HepG2 (cell line): ENCODE results near the gene SERPINB6. TPM values are rescaled to one million over a fixed set of nuclear protein-coding genes. Genes with fewer than 3 reads are reported as not detected.

Experiments
- ATAC-seq: fragments of 200-7000 bp; cut with Tn5 transposase; 3 replicates; pipeline ENCODE4 v1.9.1; 2020; ENCODE audit warnings: mild to moderate bottlenecking, moderate library complexity
- BruUV-seq: library from RNA; stranded (reverse); fragments of 400-500 nt; replicated peaks from 2 replicates; lab custom pipeline; 2021; lab: Mats Ljungman, UMichigan
- CTCF ChIA-PET: fragments of 300-600 bp; formaldehyde crosslinking; extraction: SDS; loops from one replicate; lab custom pipeline; 2021; ENCODE audit warnings: low total read pairs, inconsistent platforms, low intra/inter-chr PET ratio; lab: Yijun Ruan, JAX
- POLR2A ChIA-PET: fragments of 350-600 bp; sonication (Branson Sonifier 250); formaldehyde crosslinking; loops from one replicate; lab custom pipeline; 2020; ENCODE audit warnings: antibody characterized with exemption, inconsistent platforms; lab: Yijun Ruan, JAX
- DNase-seq: peaks from one replicate; pipeline ENCODE4 v3.0.0-alpha.2; 2015; ENCODE audit warnings: low spot score
- FAIRE-seq: peaks from 3 replicates; lab custom pipeline; 2011; peaks lifted over from hg19 to GRCh38; lab: Jason Lieb, UNC
- H2AFZ ChIP-seq: one replicate; pipeline ENCODE4 v1.6.1; 2011; ENCODE audit warnings: low read length, inconsistent platforms
- H3K27ac ChIP-seq: fragments of 300-600 bp; 3 replicates; pipeline ENCODE4 v1.8.0; 2011; ENCODE audit warnings: mixed run types, mild to moderate bottlenecking, mixed read lengths, low read length, inconsistent platforms; ENCODE audit not compliant: insufficient read depth; ENCODE audit errors: extremely low read length
- H3K27me3 ChIP-seq, 2 experiments: fragments of 200-600 bp in 1 of 2; 2 replicates in 1 of 2; 3 replicates in 1 of 2; pipeline versions ENCODE4 v1.6.0 to v1.8.0; 2011; ENCODE audit warnings: low read length in 2 of 2, mild to moderate bottlenecking in 2 of 2, moderate library complexity in 2 of 2, inconsistent platforms in 1 of 2; ENCODE audit not compliant: insufficient read depth in 2 of 2, control insufficient read depth in 1 of 2
- H3K36me3 ChIP-seq, 2 experiments: fragments of 200-600 bp in 1 of 2; replicated peaks in 1 of 2; 2 replicates in 1 of 2; 3 replicates in 1 of 2; pipeline versions ENCODE4 v1.5.1 to v1.8.0; 2011; ENCODE audit warnings: low read length in 2 of 2, inconsistent platforms in 1 of 2; ENCODE audit not compliant: insufficient read depth in 2 of 2, control insufficient read depth in 1 of 2
- H3K4me1 ChIP-seq: 2 replicates; pipeline ENCODE4 v1.5.1; 2012; ENCODE audit warnings: low read length, inconsistent platforms; ENCODE audit not compliant: insufficient read depth
- H3K4me2 ChIP-seq: 2 replicates; pipeline ENCODE4 v1.6.0; 2011; ENCODE audit warnings: low read depth, low read length, inconsistent platforms
- H3K4me3 ChIP-seq, 3 experiments: fragments of 200-600 bp in 1 of 3; sonication (generic), shearing (Covaris generic) in 1 of 3; replicated peaks in 1 of 3; 2 replicates each; pipeline ENCODE4 v1.5.1; 2011 to 2016; ENCODE audit warnings: low read length in 3 of 3, inconsistent platforms in 2 of 3, low read depth in 2 of 3, mild to moderate bottlenecking in 2 of 3, control low read depth in 1 of 3, mixed read lengths in 1 of 3; ENCODE audit not compliant: insufficient read depth in 1 of 3
- H3K79me2 ChIP-seq: one replicate; pipeline ENCODE4 v1.6.1; 2011; ENCODE audit warnings: low read length, inconsistent platforms; ENCODE audit not compliant: insufficient read depth
- H3K9ac ChIP-seq: 2 replicates; pipeline ENCODE4 v1.6.0; 2011; ENCODE audit warnings: mild to moderate bottlenecking, low read depth, low read length, inconsistent platforms; ENCODE audit not compliant: insufficient read depth
- H3K9me3 ChIP-seq: 2 replicates; pipeline ENCODE4 v1.5.1; 2012; ENCODE audit warnings: mild to moderate bottlenecking, low read length
- H4K20me1 ChIP-seq: 2 replicates; pipeline ENCODE4 v1.6.0; 2011; ENCODE audit warnings: inconsistent platforms, mild to moderate bottlenecking, low read length, moderate library complexity; ENCODE audit not compliant: insufficient read depth
- JUND ChIP-seq: sonication (generic); formaldehyde crosslinking; IDR thresholded peaks from 2 replicates; pipeline ENCODE4 v1.8.0; 2022; ENCODE audit warnings: mild to moderate bottlenecking, missing genetic modification reagents
- NR1H2 ChIP-seq: sonication (generic); formaldehyde crosslinking; IDR thresholded peaks from 2 replicates; pipeline ENCODE4 v1.8.1; 2022; ENCODE audit warnings: low read depth, missing genetic modification reagents, borderline replicate concordance
- POGZ ChIP-seq: sonication (generic); formaldehyde crosslinking; IDR thresholded peaks from 2 replicates; pipeline ENCODE4 v1.4.0; 2020; ENCODE audit warnings: mild to moderate bottlenecking, missing genetic modification reagents
- RCOR2 ChIP-seq: IDR thresholded peaks from 2 replicates; pipeline ENCODE4 v1.6.1; 2016; ENCODE audit warnings: missing biosample characterization, missing genetic modification reagents
- STAG1 ChIP-seq: sonication (generic); formaldehyde crosslinking; IDR thresholded peaks from 2 replicates; pipeline ENCODE4 v1.4.0; 2020; ENCODE audit warnings: missing genetic modification reagents
- ZNF383 ChIP-seq: sonication (generic); formaldehyde crosslinking; IDR thresholded peaks from 2 replicates; pipeline ENCODE4 v1.4.0; 2020; ENCODE audit warnings: missing genetic modification reagents, mild to moderate bottlenecking, borderline replicate concordance
- ZNF407 ChIP-seq: sonication (generic); formaldehyde crosslinking; IDR thresholded peaks from one replicate; pipeline ENCODE4 v1.5.1; 2020; ENCODE audit warnings: mild to moderate bottlenecking, missing genetic modification reagents; ENCODE audit errors: not compliant biosample characterization
- WGBS: methylation state at CpG from one replicate; pipeline ENCODE4 v1.1.6; 2017; ENCODE audit warnings: low lambda C conversion rate; 5-methylcytosine and 5-hydroxymethylcytosine counted together
- in situ Hi-C: cut with HindIII; loops from 2 replicates; pipeline ENCODE4 v1.10.0; 2017; ENCODE audit warnings: low pct_unique_long_range_greater_than_20kb; ENCODE audit not compliant: extremely low pct_ligation_motif_present
- intact Hi-C: fragments of 100-400 bp; cut with micrococcal nuclease; formaldehyde crosslinking; loops from one replicate; pipeline ENCODE4 v1.10.0; 2022; ENCODE audit not compliant: unreplicated experiment
- polyA plus RNA-seq, 8 experiments: library from polyadenylated mRNA; depleted of rRNA in 3 of 8; stranded (reverse) in 7 of 8; unstranded in 1 of 8; fragments of >200 nt; fragmentation: Illumina TruSeq in 4 of 8; extraction: Trizol in 4 of 8; gene quantifications; 2 replicates each; pipeline versions ENCODE4 v1.2.1 to v1.2.3, GENCODE V29; 2011 to 2016; ENCODE audit warnings: low read depth in 4 of 8, missing spikeins in 1 of 8, mixed read lengths in 1 of 8; ENCODE audit not compliant: insufficient read depth in 1 of 8
- total RNA-seq, 5 experiments: library from RNA; depleted of rRNA; stranded (reverse); fragments of >200 nt; fragmentation: Illumina TruSeq; extraction: Trizol; gene quantifications; 2 replicates each; pipeline ENCODE4 v1.2.3, GENCODE V29; 2016; ENCODE audit warnings: low read depth in 1 of 5
- TF ChIP-seq, protein P1 (sequence below): sonication (generic); formaldehyde crosslinking; IDR thresholded peaks from 2 replicates; pipeline ENCODE4 v1.4.0; 2020; ENCODE audit warnings: missing genetic modification reagents, borderline replicate concordance

SERPINB6 gene
- total and polyA plus RNA-seq, 2 of the 13 experiments (the other 11 are each of a cell fraction or from before 2014, with no cell fraction given): 38.2 to 61.3 TPM

DNA sequence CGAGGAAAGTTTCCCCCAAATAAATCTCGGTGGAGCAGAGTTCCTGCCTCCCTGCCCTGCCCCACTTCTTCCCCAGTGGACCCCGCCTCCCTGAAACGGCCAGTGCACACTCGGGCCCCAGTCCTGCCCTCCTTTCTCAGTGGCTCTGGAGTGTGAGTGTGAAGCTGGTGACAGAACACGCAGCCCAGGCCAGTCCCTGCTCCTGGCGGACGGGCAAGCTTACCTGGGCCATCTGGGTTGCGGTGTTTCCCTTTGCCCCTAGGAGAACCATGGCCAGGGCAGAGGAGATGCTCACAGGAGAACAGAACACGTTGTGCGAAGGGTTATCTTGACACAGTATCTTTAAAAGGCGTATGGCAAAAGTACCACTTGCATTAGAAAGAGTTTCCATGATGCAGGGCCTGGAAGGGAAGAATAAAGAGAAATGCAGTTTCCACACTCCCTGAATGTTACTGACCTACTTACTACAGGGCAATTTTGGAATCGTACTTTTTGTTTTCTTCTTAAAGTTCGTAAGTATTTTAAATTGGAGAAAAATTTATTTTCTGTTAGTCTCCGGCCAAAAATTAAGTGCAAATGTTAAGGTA is 71.1 kb downstream of the SERPINB6 start:
- BruUV-seq: no TSS peak
- CTCF ChIA-PET: no interaction called here
- H3K4me1 ChIP-seq: peaks cover 21% of the 10 kb centered on the region
- H3K4me3 ChIP-seq: no peak overlapping the region
- POLR2A ChIA-PET: interaction anchor here (0.8 to 1.3 kb wide), 3 partner anchors 23 to 43 kb away, joined by 3 to 5 read pairs (median 4); no protein-coding TSS in a partner anchor
- no peaks in the 10 kb centered on the region for H3K9me3 ChIP-seq
- FAIRE-seq: no peak
- no peak for DNase-seq
- intact Hi-C loops (no loop called here), in situ Hi-C loops (no loop called here)
- TF ChIP-seq, protein P1, sequence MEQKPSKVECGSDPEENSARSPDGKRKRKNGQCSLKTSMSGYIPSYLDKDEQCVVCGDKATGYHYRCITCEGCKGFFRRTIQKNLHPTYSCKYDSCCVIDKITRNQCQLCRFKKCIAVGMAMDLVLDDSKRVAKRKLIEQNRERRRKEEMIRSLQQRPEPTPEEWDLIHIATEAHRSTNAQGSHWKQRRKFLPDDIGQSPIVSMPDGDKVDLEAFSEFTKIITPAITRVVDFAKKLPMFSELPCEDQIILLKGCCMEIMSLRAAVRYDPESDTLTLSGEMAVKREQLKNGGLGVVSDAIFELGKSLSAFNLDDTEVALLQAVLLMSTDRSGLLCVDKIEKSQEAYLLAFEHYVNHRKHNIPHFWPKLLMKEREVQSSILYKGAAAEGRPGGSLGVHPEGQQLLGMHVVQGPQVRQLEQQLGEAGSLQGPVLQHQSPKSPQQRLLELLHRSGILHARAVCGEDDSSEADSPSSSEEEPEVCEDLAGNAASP (CRISPR knock-in tag): no peak
- no peak for TF ChIP-seq RCOR2 (CRISPR knock-in tag)
- H3K27me3 ChIP-seq: 0 out of 5 replicates have a peak, but pooled peaks cover 0 to 2% of the 10 kb centered on the region in 2 experiments
- 88% methylated on average over 14 of the region's 15 CpGs for WGBS
- no peak overlapping the region for H3K27ac ChIP-seq
- no peak overlapping the region for H2AFZ ChIP-seq
- H4K20me1 ChIP-seq: peaks cover 11% of the 10 kb centered on the region; the same call in 1 of the 2 replicates
- H3K79me2 ChIP-seq: peaks cover 3% of the 10 kb centered on the region
- H3K36me3 ChIP-seq: peaks cover 2 to 24% of the 10 kb centered on the region in 2 experiments
- no peak overlapping the region for H3K4me2 ChIP-seq
- no peak for ATAC-seq
- no peak overlapping the region for H3K9ac ChIP-seq

DNA sequence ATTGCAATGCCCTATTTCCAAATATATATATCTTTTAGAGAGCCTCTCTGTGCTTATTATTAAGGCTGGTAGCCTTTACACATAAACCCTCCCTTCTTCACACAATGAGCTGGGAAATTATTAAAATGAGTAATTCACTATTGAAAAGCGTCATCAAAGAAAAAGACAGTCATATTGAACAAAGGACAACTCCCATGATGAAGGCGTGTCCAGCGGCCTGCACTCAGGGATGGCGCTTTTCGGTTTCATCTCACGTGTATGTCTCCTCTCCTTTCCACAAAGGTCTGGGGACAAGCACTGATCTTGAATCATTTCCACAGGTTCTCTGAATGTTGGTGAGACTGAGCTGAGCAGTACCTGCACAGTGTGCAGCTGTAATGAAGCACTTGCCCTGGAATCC is 71.8 kb downstream of the SERPINB6 start:
- intact Hi-C loops (no loop called here), in situ Hi-C loops (no loop called here)
- Histone ChIP-seq H3K4me1 (peaks cover 18% of the 10 kb centered on the region), H3K9ac (no peak overlapping the region), H3K9me3 (no peaks in the 10 kb centered on the region), H4K20me1 (peaks cover 11% of the 10 kb centered on the region; the same call in 1 of the 2 replicates), H2AFZ (no peak overlapping the region), H3K27me3 (no peaks in the 10 kb centered on the region), H3K4me2 (no peak overlapping the region), H3K36me3 (peaks cover 4 to 31% of the 10 kb centered on the region in 2 experiments), H3K4me3 (no peak overlapping the region), H3K27ac (no peak overlapping the region), H3K79me2 (peaks cover 3% of the 10 kb centered on the region)
- ATAC-seq: no peak
- DNase-seq: no peak
- ChIA-PET POLR2A (interaction anchor here (1.3 kb wide), 1 partner anchor 22 kb away, joined by 4 read pairs; no protein-coding TSS in a partner anchor), CTCF (no interaction called here)
- no peak for FAIRE-seq
- 95% methylated on average over 6 of the region's 6 CpGs for WGBS
- BruUV-seq: no TSS peak
- TF ChIP-seq JUND (CRISPR knock-in tag) (no peak), STAG1 (no peak), POGZ (CRISPR knock-in tag) (no peak), ZNF383 (CRISPR knock-in tag) (no peak), ZNF407 (CRISPR knock-in tag) (no peak), NR1H2 (CRISPR knock-in tag) (no peak)
